K562 (cell line): ENCODE data around the gene RALA. TPM values are rescaled to one million over a fixed set of nuclear protein-coding genes. Genes with fewer than 3 reads are reported as not detected.

ENCODE experiments used
- ATAC-seq: fragments of 200-7000 bp; cut with Tn5 transposase; 3 replicates; pipeline ENCODE4 v1.9.1; 2020; ENCODE audit warnings: moderate library complexity
- BruUV-seq: library from RNA; stranded (reverse); fragments of 400-500 nt; replicated peaks from 2 replicates; lab custom pipeline; 2021; lab: Mats Ljungman, UMichigan
- CTCF ChIA-PET: fragments of 300-600 bp; formaldehyde crosslinking; extraction: SDS; loops from one replicate; lab custom pipeline; 2021; ENCODE audit warnings: low intra/inter-chr PET ratio; lab: Yijun Ruan, JAX
- POLR2A ChIA-PET: fragments of 300-600, 350-650 bp; sonication (Branson Sonifier 250); formaldehyde crosslinking; extraction: SDS; loops from one replicate; lab custom pipeline; 2021; ENCODE audit warnings: antibody characterized with exemption, inconsistent platforms; lab: Yijun Ruan, JAX
- DNase-seq, 4 experiments: peaks; one replicate each; pipeline versions ENCODE4 v3.0.0 to v3.0.0-alpha.2; 2011 to 2018; ENCODE audit warnings: low spot score in 3 of 4, mixed read lengths in 3 of 4; ENCODE audit errors: extremely low read depth in 1 of 4
- FAIRE-seq: peaks from 2 replicates; lab custom pipeline; 2011; peaks lifted over from hg19 to GRCh38; lab: Jason Lieb, UNC
- H2AFZ ChIP-seq: 2 replicates; pipeline ENCODE4 v1.6.0; 2011; ENCODE audit warnings: low read depth, low read length, control low read depth, inconsistent platforms
- H3K27ac ChIP-seq: fragments of 200-600 bp; 3 replicates; pipeline ENCODE4 v1.8.0; 2011; ENCODE audit warnings: low read depth, mild to moderate bottlenecking, control low read depth, inconsistent platforms, low read length, moderate library complexity, mixed read lengths; ENCODE audit errors: extremely low read depth
- H3K27me3 ChIP-seq, 2 experiments: fragments of 300-600 bp in 1 of 2; 2 replicates in 1 of 2; 3 replicates in 1 of 2; pipeline versions ENCODE4 v1.6.0 to v1.8.0; 2011; ENCODE audit warnings: inconsistent platforms in 2 of 2, low read length in 2 of 2, mild to moderate bottlenecking in 1 of 2, mixed read lengths in 1 of 2, moderate library complexity in 1 of 2; ENCODE audit not compliant: control insufficient read depth in 2 of 2, insufficient read depth in 2 of 2
- H3K36me3 ChIP-seq: fragments of 300-600 bp; 3 replicates; pipeline ENCODE4 v1.8.0; 2011; ENCODE audit warnings: mild to moderate bottlenecking, low read length, inconsistent platforms; ENCODE audit not compliant: control insufficient read depth, insufficient read depth
- H3K4me1 ChIP-seq, 2 experiments: fragments of 200-600 bp in 1 of 2; replicated peaks in 1 of 2; 2 replicates in 1 of 2; 3 replicates in 1 of 2; pipeline versions ENCODE4 v1.5.1 to v1.8.0; 2011; ENCODE audit warnings: inconsistent platforms in 2 of 2, low read length in 2 of 2, mild to moderate bottlenecking in 1 of 2, mixed read lengths in 1 of 2, moderate library complexity in 1 of 2; ENCODE audit not compliant: control insufficient read depth in 2 of 2, insufficient read depth in 2 of 2
- H3K4me2 ChIP-seq: 2 replicates; pipeline ENCODE4 v1.6.1; 2011; ENCODE audit warnings: low read length, control low read depth, inconsistent platforms, mixed read lengths; ENCODE audit not compliant: insufficient read depth
- H3K4me3 ChIP-seq: fragments of 200-600 bp; sonication (generic), shearing (Covaris generic); 2 replicates; pipeline ENCODE4 v1.5.1; 2016; ENCODE audit warnings: control low read depth, inconsistent platforms
- H3K79me2 ChIP-seq: fragments of 200-600 bp; 3 replicates; pipeline ENCODE4 v1.8.0; 2011; ENCODE audit warnings: low read length, inconsistent platforms; ENCODE audit not compliant: control insufficient read depth, insufficient read depth
- H3K9ac ChIP-seq, 2 experiments: 2 replicates each; pipeline versions ENCODE4 v1.6.0 to v1.6.1; 2011; ENCODE audit warnings: low read depth in 2 of 2, low read length in 2 of 2, control low read depth in 1 of 2, inconsistent platforms in 1 of 2, mild to moderate bottlenecking in 1 of 2, mixed read lengths in 1 of 2; ENCODE audit not compliant: insufficient read depth in 1 of 2
- H3K9me1 ChIP-seq: one replicate; pipeline ENCODE4 v1.6.0; 2011; ENCODE audit warnings: inconsistent platforms, mild to moderate bottlenecking, low read length, moderate library complexity; ENCODE audit not compliant: control insufficient read depth, insufficient read depth
- H3K9me3 ChIP-seq: replicated peaks from 2 replicates; pipeline ENCODE4 v1.5.1; 2011; ENCODE audit warnings: low read depth, low read length, inconsistent platforms; ENCODE audit not compliant: control insufficient read depth, insufficient read depth
- H4K20me1 ChIP-seq: replicated peaks from 2 replicates; pipeline ENCODE4 v1.6.1; 2011; ENCODE audit warnings: low read length, inconsistent platforms, mixed read lengths; ENCODE audit not compliant: control insufficient read depth, insufficient read depth
- C11orf30 ChIP-seq: fragments of 450-650 bp; IDR thresholded peaks from 2 replicates; pipeline ENCODE4 v1.6.1; 2016; ENCODE audit warnings: low read depth, mild to moderate bottlenecking
- HNRNPK ChIP-seq: fragments of 200-400 bp; formaldehyde crosslinking; IDR thresholded peaks from one replicate; pipeline ENCODE4 v1.6.1; 2018; ENCODE audit warnings: mild to moderate bottlenecking, low read depth, low read length; ENCODE audit not compliant: poor library complexity, severe bottlenecking
- HNRNPLL ChIP-seq: fragments of 200-400 bp; formaldehyde crosslinking; IDR thresholded peaks from 2 replicates; pipeline ENCODE4 v1.6.1; 2017; ENCODE audit warnings: low read length, low read depth, mild to moderate bottlenecking; ENCODE audit not compliant: poor library complexity, severe bottlenecking
- MAFG ChIP-seq: fragments of 450-650 bp; conservative IDR thresholded peaks from 2 replicates; pipeline ENCODE4 v1.6.1; 2016; ENCODE audit warnings: missing genetic modification characterization, missing compliant biosample characterization
- RAD51 ChIP-seq: fragments of 450-650 bp; IDR thresholded peaks from 2 replicates; pipeline ENCODE4 v1.7.1; 2016; ENCODE audit warnings: low read depth, mild to moderate bottlenecking, borderline replicate concordance
- TFAM ChIP-seq: fragments of 250-450 bp; sonication (Bioruptor Pico); conservative IDR thresholded peaks from 2 replicates; pipeline ENCODE4 v1.5.0; 2021; ENCODE audit warnings: mild to moderate bottlenecking, moderate library complexity
- ZNF316 ChIP-seq: fragments of 450-650 bp; IDR thresholded peaks from 2 replicates; pipeline ENCODE4 v1.6.1; 2016
- WGBS: fragments of 100-300 bp; shearing (Covaris generic); methylation state at CpG from one replicate; pipeline ENCODE4 v1.1.6; 2016; ENCODE audit warnings: low coverage, mixed read lengths; ENCODE audit not compliant: insufficient coverage; ENCODE audit errors: missing lambda C conversion rate; 5-methylcytosine and 5-hydroxymethylcytosine counted together
- in situ Hi-C: fragments of 300-500 bp; cut with MboI; formaldehyde crosslinking; loops from 4 replicates; pipeline ENCODE4 v1.15.0; 2018; ENCODE audit warnings: inconsistent platforms, mixed read lengths
- intact Hi-C: fragments of 100-400 bp; cut with micrococcal nuclease; formaldehyde crosslinking; loops from 2 replicates; pipeline ENCODE4 v1.14.2; 2022
- polyA plus RNA-seq, 8 experiments: library from polyadenylated mRNA; depleted of rRNA in 4 of 8; stranded (reverse) in 5 of 8; unstranded in 3 of 8; fragments of >200 nt; fragmentation: Nextera tagmentation in 2 of 8; fragmentation: Illumina TruSeq in 1 of 8; extraction: Ambion mirVana in 2 of 8; extraction: Trizol in 1 of 8; gene quantifications; 2 replicates each; pipeline versions ENCODE4 v1.2.1 to v1.2.3, GENCODE V29; 2011 to 2014; ENCODE audit warnings: inconsistent platforms in 1 of 8, missing spikeins in 1 of 8
- total RNA-seq, 7 experiments: library from RNA; depleted of rRNA in 6 of 7; stranded (reverse); fragments of >200 nt in 6 of 7; fragmentation: Illumina TruSeq in 2 of 7; extraction: Trizol in 2 of 7; gene quantifications; 2 replicates each; pipeline versions ENCODE4 v1.2.1 to v1.2.3, GENCODE V29; 2011 to 2021; ENCODE audit warnings: low replicate concordance in 1 of 7
- TF ChIP-seq, protein P1 (sequence below): sonication (generic); formaldehyde crosslinking; IDR thresholded peaks from 2 replicates; pipeline ENCODE4 v1.9.0; 2022; ENCODE audit warnings: mild to moderate bottlenecking, missing genetic modification reagents
- TF ChIP-seq, protein P2 (sequence below): sonication (generic); formaldehyde crosslinking; IDR thresholded peaks from 2 replicates; pipeline ENCODE4 v1.8.1; 2022; ENCODE audit warnings: missing genetic modification reagents
- TF ChIP-seq, protein P3 (sequence below): fragments of 450-650 bp; formaldehyde crosslinking; IDR thresholded peaks from 2 replicates; pipeline ENCODE4 v1.4.0; 2020; ENCODE audit warnings: mild to moderate bottlenecking, mixed read lengths

The RALA gene
- total and polyA plus RNA-seq, 9 of the 15 experiments (the other 6 are each of a cell fraction or from before 2014, with no cell fraction given): 7.2 to 28.0 (median 25.7) TPM

DNA sequence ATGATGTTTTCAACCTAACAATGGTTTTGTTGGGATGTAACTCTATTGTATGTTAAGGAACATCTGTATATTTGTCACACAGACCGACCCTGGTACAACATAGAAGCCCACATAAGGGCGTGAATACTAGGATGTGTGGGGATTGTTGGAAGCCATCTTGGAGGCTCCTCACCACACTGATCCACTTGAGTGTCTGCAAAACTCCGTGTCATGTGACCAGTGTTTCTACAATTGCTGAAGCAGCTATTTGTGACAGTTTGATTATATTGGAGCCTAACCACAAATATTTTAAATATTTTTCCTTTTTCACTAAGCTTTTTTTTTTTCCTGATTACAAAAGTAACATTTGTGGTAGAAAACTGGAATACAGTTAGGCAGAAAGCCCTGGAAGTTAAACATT is 27.9 kb downstream of the RALA start:
- no peak for FAIRE-seq
- in situ Hi-C loops (no loop called here), intact Hi-C loops (no loop called here)
- Histone ChIP-seq H3K9ac (no peak overlapping the region), H3K36me3 (no peaks in the 10 kb centered on the region), H3K27ac (no peak overlapping the region), H3K9me1 (no peaks in the 10 kb centered on the region), H3K4me1 (no peaks in the 10 kb centered on the region), H3K79me2 (peaks cover 7% of the 10 kb centered on the region; the same call in 1 of the 3 replicates), H3K27me3 (no peaks in the 10 kb centered on the region), H3K9me3 (no peaks in the 10 kb centered on the region), H4K20me1 (no peaks in the 10 kb centered on the region), H3K4me2 (no peak overlapping the region), H2AFZ (no peak overlapping the region), H3K4me3 (no peak overlapping the region)
- POLR2A ChIA-PET: no interaction called here
- ATAC-seq: peak; percentile 61
- TF ChIP-seq MAFG (peak; percentile 37), TFAM (CRISPR knock-in tag) (no peak), ZNF316 (peak; percentile 66; the same call in 1 of the 2 replicates), C11orf30 (peak; percentile 16; the same call in 1 of the 2 replicates), HNRNPK (no peak), HNRNPLL (no peak), RAD51 (peak; percentile 33; the same call in 1 of the 2 replicates)
- TF ChIP-seq, protein P1, sequence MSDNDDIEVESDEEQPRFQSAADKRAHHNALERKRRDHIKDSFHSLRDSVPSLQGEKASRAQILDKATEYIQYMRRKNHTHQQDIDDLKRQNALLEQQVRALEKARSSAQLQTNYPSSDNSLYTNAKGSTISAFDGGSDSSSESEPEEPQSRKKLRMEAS (CRISPR knock-in tag): no peak
- TF ChIP-seq, protein P2, sequence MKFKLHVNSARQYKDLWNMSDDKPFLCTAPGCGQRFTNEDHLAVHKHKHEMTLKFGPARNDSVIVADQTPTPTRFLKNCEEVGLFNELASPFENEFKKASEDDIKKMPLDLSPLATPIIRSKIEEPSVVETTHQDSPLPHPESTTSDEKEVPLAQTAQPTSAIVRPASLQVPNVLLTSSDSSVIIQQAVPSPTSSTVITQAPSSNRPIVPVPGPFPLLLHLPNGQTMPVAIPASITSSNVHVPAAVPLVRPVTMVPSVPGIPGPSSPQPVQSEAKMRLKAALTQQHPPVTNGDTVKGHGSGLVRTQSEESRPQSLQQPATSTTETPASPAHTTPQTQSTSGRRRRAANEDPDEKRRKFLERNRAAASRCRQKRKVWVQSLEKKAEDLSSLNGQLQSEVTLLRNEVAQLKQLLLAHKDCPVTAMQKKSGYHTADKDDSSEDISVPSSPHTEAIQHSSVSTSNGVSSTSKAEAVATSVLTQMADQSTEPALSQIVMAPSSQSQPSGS (CRISPR knock-in tag): no peak
- TF ChIP-seq, protein P3, sequence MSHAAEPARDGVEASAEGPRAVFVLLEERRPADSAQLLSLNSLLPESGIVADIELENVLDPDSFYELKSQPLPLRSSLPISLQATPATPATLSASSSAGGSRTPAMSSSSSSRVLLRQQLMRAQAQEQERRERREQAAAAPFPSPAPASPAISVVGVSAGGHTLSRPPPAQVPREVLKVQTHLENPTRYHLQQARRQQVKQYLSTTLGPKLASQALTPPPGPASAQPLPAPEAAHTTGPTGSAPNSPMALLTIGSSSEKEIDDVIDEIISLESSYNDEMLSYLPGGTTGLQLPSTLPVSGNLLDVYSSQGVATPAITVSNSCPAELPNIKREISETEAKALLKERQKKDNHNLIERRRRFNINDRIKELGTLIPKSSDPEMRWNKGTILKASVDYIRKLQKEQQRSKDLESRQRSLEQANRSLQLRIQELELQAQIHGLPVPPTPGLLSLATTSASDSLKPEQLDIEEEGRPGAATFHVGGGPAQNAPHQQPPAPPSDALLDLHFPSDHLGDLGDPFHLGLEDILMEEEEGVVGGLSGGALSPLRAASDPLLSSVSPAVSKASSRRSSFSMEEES (CRISPR knock-in tag): peak; percentile 82
- WGBS: 56% methylated on average over 3 of the region's 3 CpGs
- DNase-seq: no peak
- no TSS peak for BruUV-seq
- CTCF ChIA-PET: no interaction called here
